CD4-positive, alpha-beta T cell (primary cell): ENCODE data around the gene KLF5. TPM values are rescaled to one million over a fixed set of nuclear protein-coding genes. Genes with fewer than 3 reads are reported as not detected.

Source experiments
- ATAC-seq: fragments of 200-7000 bp; cut with Tn5 transposase; one replicate; pipeline ENCODE4 v1.10.0; 2022; ENCODE audit warnings: mild to moderate bottlenecking; ENCODE audit not compliant: poor library complexity
- CTCF ChIA-PET: fragments of 350-600 bp; sonication (Branson Sonifier 250); formaldehyde crosslinking; loops from one replicate; lab custom pipeline; 2021; ENCODE audit warnings: antibody characterized with exemption, inconsistent platforms; lab: Charles Lee
- POLR2A ChIA-PET: fragments of 350-600 bp; sonication (Branson Sonifier 250); formaldehyde crosslinking; loops from one replicate; lab custom pipeline; 2021; ENCODE audit warnings: antibody characterized with exemption, inconsistent platforms; lab: Charles Lee
- DNase-seq, 14 experiments: peaks; one replicate each; pipeline ENCODE4 v3.0.0-alpha.2; 2013 to 2020; ENCODE audit warnings: mixed read lengths in 2 of 14
- H3K27ac ChIP-seq, 2 donors: one replicate each; pipeline versions ENCODE4 v1.5.1 to v1.7.0; 2013; ENCODE audit warnings: low read length in 2 of 2, low read depth in 1 of 2, mild to moderate bottlenecking in 1 of 2
- H3K27me3 ChIP-seq, 2 experiments: 1 replicate in 1 of 2; 2 replicates in 1 of 2; pipeline versions ENCODE4 v1.6.1 to v1.7.0; 2013; ENCODE audit warnings: low read length in 2 of 2, control low read depth in 1 of 2, mild to moderate bottlenecking in 1 of 2, moderate library complexity in 1 of 2; ENCODE audit not compliant: insufficient read depth in 2 of 2, control insufficient read depth in 1 of 2
- H3K36me3 ChIP-seq: one replicate; pipeline ENCODE4 v1.6.1; 2013; ENCODE audit warnings: low read length, control low read depth; ENCODE audit not compliant: insufficient read depth
- H3K4me1 ChIP-seq: one replicate; pipeline ENCODE4 v1.6.1; 2013; ENCODE audit warnings: low read length, control low read depth; ENCODE audit not compliant: insufficient read depth
- H3K4me3 ChIP-seq: one replicate; pipeline ENCODE4 v1.5.1; 2013; ENCODE audit warnings: mild to moderate bottlenecking, low read length, moderate library complexity
- H3K9me3 ChIP-seq, 2 experiments: 1 replicate in 1 of 2; 2 replicates in 1 of 2; pipeline versions ENCODE4 v1.6.1 to v1.7.0; 2013; ENCODE audit warnings: low read length in 2 of 2, mild to moderate bottlenecking in 2 of 2, control low read depth in 1 of 2, moderate library complexity in 1 of 2; ENCODE audit not compliant: control insufficient read depth in 1 of 2, insufficient read depth in 1 of 2
- H3K27ac Mint-ChIP-seq: one replicate; pipeline ENCODE4 v1.8.0; 2020; ENCODE audit warnings: mixed read lengths
- H3K27me3 Mint-ChIP-seq: one replicate; pipeline ENCODE4 v1.8.0; 2021; ENCODE audit warnings: mixed read lengths
- H3K36me3 Mint-ChIP-seq: one replicate; pipeline ENCODE4 v1.8.0; 2021; ENCODE audit warnings: low read depth, mixed read lengths
- H3K4me1 Mint-ChIP-seq: one replicate; pipeline ENCODE4 v1.8.0; 2021; ENCODE audit warnings: low read depth, mixed read lengths
- H3K4me3 Mint-ChIP-seq: one replicate; pipeline ENCODE4 v1.8.0; 2020; ENCODE audit warnings: mild to moderate bottlenecking, mixed read lengths
- H3K9me3 Mint-ChIP-seq: one replicate; pipeline ENCODE4 v1.8.0; 2020; ENCODE audit warnings: mixed read lengths
- intact Hi-C, 2 experiments: fragments of 100-400 bp; cut with DNase I in 1 of 2; cut with micrococcal nuclease in 1 of 2; formaldehyde crosslinking; loops; one replicate each; pipeline versions ENCODE4 v1.15.1 to v1.9.0; 2023 to 2025; cut with DNase I, micrococcal nuclease
- total RNA-seq, 174 experiments: library from RNA in 2 of 174; stranded (reverse) in 2 of 174; gene quantifications; one replicate each; pipeline ENCODE4 v1.2.3 and lab custom pipeline; 2021 to 2026
- TF ChIP-seq, protein P1 (sequence below): fragments of 200-600 bp; IDR thresholded peaks from one replicate; pipeline ENCODE4 v1.8.0; 2022; ENCODE audit warnings: antibody characterized with exemption, mild to moderate bottlenecking

KLF5 gene
- total RNA-seq, 2 experiments from 2014 or later = 10.8 to 12.3 TPM

DNA sequence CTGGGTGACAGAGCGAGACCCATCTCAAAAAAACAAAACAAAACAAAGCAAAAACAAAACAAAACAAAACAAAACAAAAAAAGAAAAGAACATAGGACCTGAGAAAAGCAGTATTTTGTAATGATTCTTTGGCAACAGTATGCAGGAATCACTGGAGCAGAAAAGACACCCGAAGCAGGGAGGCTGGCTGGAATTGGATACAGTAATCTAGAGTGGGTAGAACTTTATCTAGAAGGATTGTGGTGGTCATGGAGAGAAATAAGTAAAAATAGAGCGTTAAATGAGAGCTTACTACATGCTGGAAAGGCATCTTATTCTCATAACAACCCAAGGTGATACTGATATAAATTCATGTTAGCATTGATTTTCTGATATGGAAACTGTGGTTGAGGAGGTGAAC is 51.2 kb downstream of the KLF5 start:
- H3K9me3 Mint-ChIP-seq = no peaks in the 10 kb centered on the region

DNA sequence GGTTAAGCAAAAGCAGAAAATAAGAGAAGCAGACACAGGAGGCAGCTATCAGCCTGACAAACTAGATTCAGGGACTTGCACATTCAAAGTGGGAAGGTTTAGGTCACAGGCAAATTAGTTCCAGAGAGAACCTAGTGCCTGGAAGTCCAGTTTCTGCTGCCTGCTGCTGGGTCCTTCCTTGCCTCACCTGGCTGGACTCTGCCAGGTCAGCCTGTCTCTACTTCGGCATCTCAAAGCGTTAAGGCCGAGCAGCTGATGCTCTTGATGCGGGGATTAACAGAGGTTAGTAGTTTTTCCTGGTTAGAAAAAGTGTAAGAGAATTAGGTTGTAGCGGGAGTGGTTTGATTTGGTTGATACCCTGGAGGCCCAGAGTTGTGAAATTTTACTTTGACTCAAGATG is 52.0 kb downstream of the KLF5 start:
- no peaks in the 10 kb centered on the region for H3K9me3 Mint-ChIP-seq
- DNase-seq (no peak), ATAC-seq (no peak)
- H3K4me3 Mint-ChIP-seq = no peak overlapping the region
- no peaks in the 10 kb centered on the region for H3K27me3 Mint-ChIP-seq
- H3K4me1 ChIP-seq = no peaks in the 10 kb centered on the region
- TF ChIP-seq, protein P1, sequence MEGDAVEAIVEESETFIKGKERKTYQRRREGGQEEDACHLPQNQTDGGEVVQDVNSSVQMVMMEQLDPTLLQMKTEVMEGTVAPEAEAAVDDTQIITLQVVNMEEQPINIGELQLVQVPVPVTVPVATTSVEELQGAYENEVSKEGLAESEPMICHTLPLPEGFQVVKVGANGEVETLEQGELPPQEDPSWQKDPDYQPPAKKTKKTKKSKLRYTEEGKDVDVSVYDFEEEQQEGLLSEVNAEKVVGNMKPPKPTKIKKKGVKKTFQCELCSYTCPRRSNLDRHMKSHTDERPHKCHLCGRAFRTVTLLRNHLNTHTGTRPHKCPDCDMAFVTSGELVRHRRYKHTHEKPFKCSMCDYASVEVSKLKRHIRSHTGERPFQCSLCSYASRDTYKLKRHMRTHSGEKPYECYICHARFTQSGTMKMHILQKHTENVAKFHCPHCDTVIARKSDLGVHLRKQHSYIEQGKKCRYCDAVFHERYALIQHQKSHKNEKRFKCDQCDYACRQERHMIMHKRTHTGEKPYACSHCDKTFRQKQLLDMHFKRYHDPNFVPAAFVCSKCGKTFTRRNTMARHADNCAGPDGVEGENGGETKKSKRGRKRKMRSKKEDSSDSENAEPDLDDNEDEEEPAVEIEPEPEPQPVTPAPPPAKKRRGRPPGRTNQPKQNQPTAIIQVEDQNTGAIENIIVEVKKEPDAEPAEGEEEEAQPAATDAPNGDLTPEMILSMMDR = no peak
- H3K36me3 Mint-ChIP-seq = no peaks in the 10 kb centered on the region
- ChIA-PET CTCF (no interaction called here), POLR2A (no interaction called here)
- H3K4me3 ChIP-seq = no peak overlapping the region
- H3K4me1 Mint-ChIP-seq = no peaks in the 10 kb centered on the region
- H3K27me3 ChIP-seq = peaks cover 0 to 2% of the 10 kb centered on the region in 2 experiments
- no peak overlapping the region for H3K27ac ChIP-seq
- intact Hi-C loops = no loop called here
- no peaks in the 10 kb centered on the region for H3K9me3 ChIP-seq
- H3K27ac Mint-ChIP-seq = no peak overlapping the region
- H3K36me3 ChIP-seq = no peaks in the 10 kb centered on the region

More for the DNA sequence above, 51.2 kb downstream of the KLF5 start:
- CTCF ChIA-PET = no interaction called here
- TF ChIP-seq, protein P1 = no peak
- POLR2A ChIA-PET = no interaction called here
- no peaks in the 10 kb centered on the region for H3K36me3 Mint-ChIP-seq
- ATAC-seq (no peak), DNase-seq (no peak)
- H3K4me3 Mint-ChIP-seq = no peak overlapping the region
- intact Hi-C loops = no loop called here
- H3K4me1 Mint-ChIP-seq = no peaks in the 10 kb centered on the region
- no peak overlapping the region for H3K27ac Mint-ChIP-seq
- no peaks in the 10 kb centered on the region for H3K36me3 ChIP-seq
- H3K27ac ChIP-seq = no peak overlapping the region
- no peaks in the 10 kb centered on the region for H3K27me3 Mint-ChIP-seq
- H3K27me3 ChIP-seq = peaks cover 0 to 2% of the 10 kb centered on the region in 2 experiments
- H3K4me1 ChIP-seq = no peaks in the 10 kb centered on the region
- no peaks in the 10 kb centered on the region for H3K9me3 ChIP-seq
- no peak overlapping the region for H3K4me3 ChIP-seq

DNA sequence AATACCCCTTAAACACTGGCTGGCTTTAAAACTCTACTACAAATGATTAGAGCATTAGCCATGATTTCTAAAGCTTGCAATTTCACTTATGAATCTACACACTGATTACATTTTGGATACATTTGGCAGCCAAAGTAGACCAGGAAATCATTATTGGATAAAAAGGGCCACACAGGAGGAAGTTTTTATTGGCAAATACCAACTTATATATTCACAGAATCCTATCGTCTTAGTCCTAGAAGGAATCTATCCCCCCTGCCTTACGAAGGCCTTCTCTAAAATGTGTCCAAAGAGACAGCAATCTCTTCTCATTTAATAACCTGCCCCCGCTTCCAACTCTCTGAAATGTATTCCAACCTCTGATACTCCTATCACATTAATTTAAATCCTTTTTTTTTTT is 52.5 kb downstream of the KLF5 start:
- no peak overlapping the region for H3K4me3 Mint-ChIP-seq
- no peaks in the 10 kb centered on the region for H3K36me3 Mint-ChIP-seq
- ChIA-PET CTCF (interaction anchor here (0.7 kb wide), 1 partner anchor 585 kb away, joined by 3 read pairs; no protein-coding TSS in a partner anchor), POLR2A (no interaction called here)
- H3K4me1 Mint-ChIP-seq = no peaks in the 10 kb centered on the region
- intact Hi-C loops = no loop called here
- no peak for DNase-seq
- Histone ChIP-seq H3K9me3 (no peaks in the 10 kb centered on the region), H3K36me3 (no peaks in the 10 kb centered on the region), H3K27me3 (no peaks in the 10 kb centered on the region), H3K4me3 (no peak overlapping the region), H3K4me1 (no peaks in the 10 kb centered on the region), H3K27ac (no peak overlapping the region)
- ATAC-seq = no peak
- TF ChIP-seq, protein P1 = no peak
- no peak overlapping the region for H3K27ac Mint-ChIP-seq
- no peaks in the 10 kb centered on the region for H3K9me3 Mint-ChIP-seq
- no peaks in the 10 kb centered on the region for H3K27me3 Mint-ChIP-seq
